Inflammatory macrophage treated with lipopolysaccharide for 4 hours (primary cell): ENCODE data around the gene RCBTB1.
"Not testable (repeated sequence)": the region's sequence is repeated elsewhere in the genome, so short reads cannot be mapped to it uniquely, and the experiment has no call there.

Source experiments
- DNase-seq: peaks from one replicate; pipeline ENCODE4 v3.0.0-alpha.2; 2020

Gene RCBTB1

DNA sequence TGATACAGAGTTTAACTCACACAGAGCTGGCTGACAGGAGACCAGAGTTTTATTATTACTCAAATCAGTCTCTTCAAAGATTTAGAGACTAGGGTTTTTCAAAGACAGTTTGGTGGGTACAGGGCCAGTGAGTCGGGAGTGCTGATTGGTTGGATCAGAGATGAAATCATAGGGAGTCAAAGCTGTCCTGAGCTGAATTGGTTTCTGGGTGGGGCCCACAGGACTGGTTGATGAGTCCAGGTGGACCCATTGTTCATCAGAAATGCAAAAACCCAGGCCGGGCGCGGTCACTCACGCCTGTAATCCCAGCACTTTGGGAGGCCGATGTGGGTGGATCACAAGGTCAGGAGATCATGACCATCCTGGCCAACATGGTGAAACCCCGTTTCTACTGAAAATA, 17.3 kb upstream of the RCBTB1 start:
- not testable (repeated sequence) for DNase-seq

DNA sequence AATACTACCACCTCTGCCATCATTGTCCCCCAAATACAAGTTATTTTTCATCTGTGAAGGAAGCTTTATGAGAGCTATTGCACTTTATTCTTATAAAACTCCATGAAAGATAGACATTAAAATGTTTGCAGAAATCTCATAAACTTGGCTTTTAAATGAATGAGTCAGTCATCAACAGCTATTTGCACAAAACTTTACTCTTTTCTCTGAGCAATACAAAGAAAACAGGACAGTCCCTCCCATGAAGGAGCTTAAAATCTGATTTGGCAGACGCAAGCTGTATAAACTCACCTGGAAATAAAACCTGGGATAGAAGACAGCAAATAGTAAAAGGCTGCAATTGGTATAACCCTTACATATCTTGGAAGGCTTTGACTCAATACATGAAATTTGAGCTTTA, 16.6 kb upstream of the RCBTB1 start:
- DNase-seq = no peak

DNA sequence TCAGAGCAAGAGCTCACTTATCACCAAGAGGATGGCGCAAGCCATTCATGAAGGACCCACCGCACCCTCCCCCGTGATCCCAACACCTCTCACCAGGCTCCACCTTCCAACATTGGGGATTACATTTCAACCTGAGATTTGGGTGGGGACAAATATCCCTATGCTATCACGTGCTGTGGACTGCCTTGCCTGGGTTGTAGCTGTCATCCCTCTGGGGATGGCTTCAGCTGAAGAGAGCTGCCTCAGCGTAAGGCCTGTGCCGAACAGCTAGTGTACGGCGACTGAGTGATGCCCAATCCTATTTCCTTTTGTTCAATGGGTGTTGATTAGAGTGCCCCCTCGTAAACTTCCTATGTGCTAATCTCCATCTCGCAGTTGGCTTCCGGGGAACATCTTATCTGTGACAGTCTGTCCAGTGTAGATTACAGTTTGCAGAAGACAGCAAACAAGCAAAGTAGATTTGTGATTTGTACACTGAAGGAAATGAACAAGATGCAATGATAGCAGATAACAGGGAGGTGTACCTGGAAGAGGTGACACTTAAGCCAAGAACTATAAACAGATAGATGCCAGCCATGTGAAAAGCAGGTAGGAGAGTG, 11.8 kb upstream of the RCBTB1 start:
- no peak for DNase-seq

DNA sequence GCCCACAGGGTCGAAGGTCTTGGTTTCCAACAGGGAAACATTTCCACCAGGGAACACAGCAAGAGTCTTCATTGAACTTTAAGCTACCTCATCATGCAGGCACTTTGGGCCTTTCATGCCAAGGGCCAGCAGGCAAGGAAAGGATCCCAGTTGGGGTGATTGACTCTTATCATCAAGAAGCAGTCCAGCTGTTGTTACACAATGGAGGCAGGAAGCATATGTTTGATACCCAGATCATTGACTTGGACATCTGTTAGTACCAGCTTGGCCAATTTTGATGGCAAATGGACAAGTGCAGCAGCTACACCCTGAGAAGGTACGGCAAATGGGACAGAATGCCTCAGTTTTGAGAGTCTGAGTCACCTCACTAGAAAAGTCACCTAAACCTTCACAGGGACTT, 10.9 kb upstream of the RCBTB1 start:
- DNase-seq = no peak

DNA sequence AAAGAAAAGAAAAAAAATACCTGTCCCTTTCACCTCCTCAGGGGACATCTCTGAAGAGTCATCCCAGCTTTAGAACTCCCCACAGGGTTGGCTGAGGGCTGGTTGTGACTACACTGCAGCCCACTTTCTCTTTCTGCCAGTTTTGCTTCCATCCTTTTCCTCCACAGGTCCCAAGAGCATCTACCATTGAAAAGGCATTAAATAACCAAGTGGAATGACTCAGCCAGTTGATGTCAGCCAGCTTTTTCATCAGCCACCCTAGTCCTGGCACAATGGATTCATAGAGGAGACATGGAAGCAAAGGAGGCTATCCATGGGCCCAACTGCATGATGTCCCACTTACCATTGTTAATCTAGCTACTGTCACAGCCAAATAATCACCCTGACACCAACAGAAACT, 9.2 kb upstream of the RCBTB1 start:
- no peak for DNase-seq

DNA sequence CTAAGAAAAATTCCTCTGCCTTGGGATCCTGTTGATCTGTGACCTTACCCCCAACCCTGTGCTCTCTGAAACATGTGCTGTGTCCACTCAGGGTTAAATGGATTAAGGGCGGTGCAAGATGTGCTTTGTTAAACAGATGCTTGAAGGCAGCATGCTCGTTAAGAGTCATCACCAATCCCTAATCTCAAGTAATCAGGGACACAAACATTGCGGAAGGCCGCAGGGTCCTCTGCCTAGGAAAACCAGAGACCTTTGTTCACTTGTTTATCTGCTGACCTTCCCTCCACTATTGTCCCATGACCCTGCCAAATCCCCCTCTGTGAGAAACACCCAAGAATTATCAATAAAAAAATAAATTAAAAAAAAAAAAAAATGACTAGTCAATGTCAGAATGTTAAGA, 8.5 kb upstream of the RCBTB1 start:
- DNase-seq = not testable (repeated sequence)

DNA sequence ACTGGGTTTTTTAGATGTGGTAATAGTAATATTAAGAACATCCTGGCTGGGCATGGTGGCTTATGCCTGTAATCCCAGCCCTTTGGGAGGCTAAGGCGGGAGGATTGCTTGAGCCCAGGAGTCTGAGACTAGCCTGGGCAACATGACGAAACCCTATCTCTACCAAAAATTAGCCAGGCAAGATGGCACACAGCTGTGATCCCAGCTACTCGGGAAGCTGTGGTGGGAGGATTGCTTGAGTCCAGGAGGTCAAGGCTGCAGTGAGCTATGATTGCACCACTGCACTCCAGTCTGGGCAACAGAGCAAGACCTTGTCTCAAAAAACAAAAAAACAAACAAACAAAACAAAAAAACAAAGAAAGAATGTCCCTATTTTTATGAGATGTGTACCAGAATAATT, 5.4 kb upstream of the RCBTB1 start:
- DNase-seq = not testable (repeated sequence)

DNA sequence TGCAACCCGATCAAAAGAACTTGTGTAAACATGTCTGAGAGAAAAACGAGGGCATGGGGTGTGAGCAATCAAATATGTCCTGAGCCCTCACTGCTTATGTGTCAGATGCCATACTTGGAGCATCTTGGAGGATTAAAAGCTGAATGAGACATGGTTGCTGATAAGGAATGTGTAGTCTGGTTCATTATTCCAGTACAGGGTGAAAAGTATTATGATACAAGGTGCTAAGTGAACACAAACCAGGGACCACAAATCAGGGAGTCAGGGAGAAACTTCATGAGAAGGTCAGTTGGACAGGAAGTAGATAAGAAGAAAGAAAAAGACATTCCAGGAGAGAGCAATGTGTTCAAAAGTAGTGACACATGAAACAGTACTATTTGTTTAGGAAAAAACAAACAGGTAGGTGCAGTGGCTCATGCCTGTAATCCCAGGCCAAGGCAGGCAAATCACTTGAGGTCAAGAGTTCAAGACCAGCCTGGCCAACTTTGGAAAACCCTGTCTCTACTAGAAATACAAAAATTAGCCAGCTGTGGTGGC, 2.0 kb upstream of the RCBTB1 start:
- DNase-seq = no peak

DNA sequence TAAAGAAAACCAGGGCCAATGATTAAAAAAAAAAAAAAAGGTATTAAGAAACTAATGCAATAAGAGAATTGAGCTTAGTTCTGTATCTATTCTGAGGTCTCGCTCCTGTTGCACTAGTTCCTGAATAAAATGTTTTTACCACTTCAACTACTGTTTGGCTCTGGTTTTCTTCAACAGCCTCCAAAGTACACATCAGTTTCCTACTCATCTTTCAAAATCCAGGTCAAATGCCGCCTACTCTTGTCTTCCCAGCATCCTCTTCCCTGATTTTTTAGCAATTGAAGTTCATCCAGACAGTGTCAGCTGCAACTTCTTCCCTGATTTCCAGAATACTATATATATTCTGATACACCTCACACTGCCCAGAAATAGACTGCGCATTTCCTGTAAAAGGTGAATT, 1.4 kb upstream of the RCBTB1 start:
- no peak for DNase-seq

DNA sequence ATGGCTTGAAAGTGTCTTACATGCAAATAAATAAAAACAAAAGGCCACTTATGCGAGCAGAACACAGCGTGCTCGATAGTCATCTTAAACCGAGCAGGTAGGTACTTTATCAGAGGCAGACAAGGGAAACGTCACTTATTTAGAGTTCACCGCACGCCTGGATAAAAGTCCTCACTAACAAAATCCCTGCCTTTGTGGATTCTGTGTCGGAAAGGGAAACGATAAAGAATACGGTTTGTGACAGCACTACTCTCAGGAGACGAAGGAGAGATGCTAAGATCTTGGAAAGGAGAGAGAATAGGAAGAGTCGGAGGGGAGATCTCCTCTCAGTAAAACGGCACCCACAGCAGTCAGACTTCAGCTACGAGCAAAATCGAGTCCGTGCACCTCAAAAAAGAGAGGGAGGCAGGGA, 581 bp downstream of the RCBTB1 start:
- DNase-seq = no peak

DNA sequence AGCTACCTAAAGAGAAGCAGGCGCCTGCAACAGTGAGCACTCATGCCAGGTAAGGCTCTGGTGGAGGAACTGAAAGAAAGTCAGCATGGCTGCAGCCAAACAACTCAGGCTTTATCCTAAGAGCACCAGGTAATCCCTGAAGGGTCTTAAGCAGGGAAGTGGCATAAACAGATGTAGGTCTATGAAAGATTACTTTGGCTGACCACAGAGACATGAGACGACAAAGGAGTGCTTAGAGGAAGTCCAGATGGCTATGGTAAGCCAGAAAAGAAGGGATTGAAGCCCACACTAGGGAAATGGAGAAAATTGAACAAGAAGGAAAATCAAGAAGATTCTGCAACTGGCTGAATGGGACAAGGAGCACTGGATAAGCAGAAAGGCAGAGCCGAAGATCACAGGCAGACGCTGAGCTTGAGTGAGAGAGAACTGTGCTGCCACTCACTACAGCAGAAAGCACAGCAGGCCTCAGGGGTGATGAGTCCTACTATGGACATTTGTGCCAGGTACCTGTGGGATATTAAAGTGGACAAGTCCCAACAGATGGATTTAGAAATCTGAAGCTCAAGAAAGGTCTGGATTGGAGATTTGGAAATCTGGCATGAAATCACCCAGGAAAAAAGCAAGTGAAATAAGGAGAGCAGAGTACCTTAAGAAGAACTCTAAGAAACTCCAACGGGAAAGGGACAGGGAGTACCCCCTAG, 4.2 kb downstream of the RCBTB1 start:
- DNase-seq = no peak

DNA sequence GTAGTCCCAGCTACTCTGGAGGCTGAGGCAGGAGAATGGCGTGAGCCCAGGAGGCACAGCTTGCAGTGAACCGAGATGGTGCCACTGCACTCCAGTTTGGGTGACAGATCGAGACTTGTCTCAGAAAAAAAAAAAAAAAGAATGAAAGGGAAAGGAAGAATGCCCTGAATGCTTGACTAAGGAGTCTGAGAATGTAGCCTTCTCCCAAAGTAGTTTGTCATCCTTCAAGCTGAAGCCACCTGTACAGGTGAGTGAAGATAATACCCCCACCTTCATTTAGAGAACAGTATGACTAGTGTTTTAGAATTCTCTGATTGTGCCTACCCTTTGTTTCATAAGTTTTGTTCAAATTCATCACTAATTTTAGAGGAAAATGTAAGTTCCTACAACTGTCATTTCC, 5.9 kb downstream of the RCBTB1 start:
- no peak for DNase-seq

DNA sequence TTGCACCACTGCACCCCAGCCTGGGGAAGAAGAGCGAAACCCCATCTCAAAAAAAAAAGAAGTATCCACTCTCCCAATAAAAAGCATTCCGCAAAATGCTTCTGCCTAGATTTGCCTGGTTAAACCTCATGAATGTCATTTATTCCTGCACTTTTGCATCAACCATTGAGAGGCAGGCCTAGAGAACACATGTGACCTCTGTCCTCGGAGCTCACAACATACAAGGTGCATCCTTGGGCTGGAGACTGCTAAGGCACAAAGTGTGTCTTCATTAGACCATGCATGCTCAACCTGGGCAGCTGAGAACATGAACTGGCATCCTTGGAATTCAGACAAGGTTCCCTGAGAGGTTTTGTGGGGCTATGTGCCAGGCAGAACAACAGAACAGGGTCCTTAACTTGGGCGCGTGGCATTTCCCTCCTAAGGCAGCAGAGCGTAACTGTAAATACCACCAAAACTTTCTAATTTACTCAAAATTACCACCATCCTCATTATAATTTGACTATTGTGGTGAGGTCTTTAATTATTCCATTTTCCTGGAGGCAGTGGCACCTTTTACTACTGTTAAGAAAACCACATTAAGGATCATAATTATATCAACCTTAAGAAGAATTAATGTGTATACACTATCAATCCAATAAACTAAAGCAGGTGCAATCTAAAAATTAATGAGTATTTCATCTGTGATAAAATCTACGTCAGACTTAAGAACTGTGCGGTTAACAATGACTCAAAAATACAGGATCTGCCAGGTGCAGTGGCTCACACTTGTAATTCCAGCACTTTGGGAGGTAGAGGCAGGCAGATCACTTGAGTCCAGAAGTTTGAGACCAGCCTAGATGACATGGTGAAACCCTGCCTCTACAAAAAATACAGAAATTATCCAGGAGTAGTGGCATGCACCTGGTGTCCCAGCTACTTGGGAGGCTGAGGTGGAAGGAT, 13.8 kb downstream of the RCBTB1 start:
- no peak for DNase-seq

DNA sequence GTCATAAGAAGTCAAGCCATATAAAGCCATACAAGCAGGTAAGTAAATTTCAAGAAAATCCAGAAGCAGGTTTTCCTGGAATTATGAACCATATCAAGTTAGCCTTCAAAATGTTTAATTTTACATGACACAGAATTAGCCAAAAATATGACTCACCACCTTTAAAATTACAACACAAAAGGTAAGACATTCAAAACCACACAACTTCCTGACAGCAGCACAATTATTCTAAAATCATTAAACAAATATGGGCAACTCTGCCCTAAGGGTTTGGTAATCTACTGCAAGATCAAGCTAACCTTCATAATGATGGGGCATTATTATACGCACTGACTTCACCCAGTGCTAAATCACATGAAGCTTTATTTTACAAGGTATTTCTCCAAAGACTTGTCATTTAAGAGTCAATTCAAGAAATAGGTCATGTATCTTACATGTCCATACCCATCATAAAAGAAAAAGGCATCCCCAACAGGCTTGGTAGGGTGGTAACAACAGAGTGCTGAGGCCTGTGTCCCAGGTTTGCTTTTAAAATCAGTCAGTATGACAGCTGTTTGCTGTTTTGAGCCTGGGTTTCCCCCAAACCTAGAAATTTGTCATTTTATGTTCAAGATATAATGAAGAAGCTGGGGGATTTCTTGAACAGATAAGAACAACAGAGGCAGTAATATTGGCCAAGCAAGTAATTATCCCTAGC, 15.2 kb downstream of the RCBTB1 start:
- DNase-seq = no peak

DNA sequence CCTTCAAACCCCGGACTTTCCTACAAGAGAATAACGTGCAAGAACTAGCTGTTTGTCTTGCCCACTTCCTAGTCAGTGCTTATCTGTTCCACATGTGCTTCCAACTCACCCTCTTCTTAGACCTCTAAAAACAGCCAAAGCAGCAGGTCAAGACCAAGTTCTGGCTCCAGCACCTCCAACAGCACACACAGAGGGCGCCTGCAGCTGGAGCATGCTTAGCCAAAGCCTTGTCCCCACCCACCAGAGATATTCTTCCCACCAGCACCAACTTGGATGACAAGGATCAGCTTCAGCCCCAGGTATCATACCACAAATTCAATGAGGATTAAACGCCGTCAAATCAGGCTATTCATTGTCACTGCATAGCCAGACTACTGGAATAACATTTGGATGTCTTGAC, 17.9 kb downstream of the RCBTB1 start:
- DNase-seq = no peak

DNA sequence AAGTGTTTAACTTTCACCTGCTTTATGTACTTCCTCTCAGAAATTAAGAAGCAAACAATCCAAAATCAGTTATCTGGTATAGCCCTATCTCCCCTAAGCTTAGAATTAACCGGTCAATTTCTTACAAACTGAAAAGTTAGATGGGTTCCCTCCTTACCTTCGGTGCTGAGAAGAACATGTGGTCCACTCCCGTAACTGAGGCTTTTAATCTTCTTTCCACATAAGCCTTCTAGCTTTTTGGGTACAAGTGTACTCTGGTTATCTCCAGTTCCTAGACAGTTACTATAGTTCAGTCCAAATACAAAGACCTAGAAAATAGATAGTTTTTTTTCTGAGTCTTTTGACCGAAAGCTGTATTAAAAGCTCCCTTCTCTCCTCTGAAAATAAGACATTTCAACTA, 18.9 kb downstream of the RCBTB1 start:
- no peak for DNase-seq

DNA sequence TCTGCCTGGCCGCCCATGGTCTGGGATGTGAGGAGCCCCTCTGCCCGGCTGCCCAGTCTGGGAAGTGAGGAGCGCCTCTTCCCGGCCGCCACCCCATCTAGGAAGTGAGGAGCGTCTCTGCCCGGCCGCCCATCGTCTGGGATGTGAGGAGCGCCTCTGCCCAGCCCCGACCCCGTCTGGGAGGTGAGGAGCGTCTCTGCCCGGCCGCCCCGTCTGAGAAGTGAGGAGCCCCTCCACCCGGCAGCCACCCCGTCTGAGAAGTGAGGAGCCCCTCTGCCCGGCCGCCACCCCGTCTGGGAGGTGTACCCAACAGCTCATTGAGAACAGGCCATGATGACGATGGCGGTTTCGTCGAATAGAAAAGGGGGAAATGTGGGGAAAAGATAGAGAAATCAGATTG, 19.9 kb downstream of the RCBTB1 start:
- not testable (repeated sequence) for DNase-seq

DNA sequence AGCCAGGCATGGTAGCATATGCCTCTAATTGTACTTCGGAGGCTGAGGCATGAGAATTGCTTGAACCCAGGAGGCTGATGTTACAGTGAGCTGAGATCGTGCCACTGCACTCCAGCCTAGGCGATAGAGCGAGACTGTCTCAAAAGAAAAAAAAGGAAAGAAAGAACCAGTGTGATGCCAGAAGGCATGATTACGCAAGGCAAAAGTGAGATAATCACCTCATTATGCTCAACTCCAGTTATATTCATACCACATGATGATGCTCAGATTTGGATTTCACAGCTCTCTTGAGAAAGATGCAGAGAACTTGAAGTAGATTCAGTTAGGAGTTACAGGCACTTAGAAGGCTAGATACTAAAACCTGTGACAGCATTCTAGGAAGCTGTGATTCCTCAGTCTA, 21.8 kb downstream of the RCBTB1 start:
- peak; percentile 75 for DNase-seq

DNA sequence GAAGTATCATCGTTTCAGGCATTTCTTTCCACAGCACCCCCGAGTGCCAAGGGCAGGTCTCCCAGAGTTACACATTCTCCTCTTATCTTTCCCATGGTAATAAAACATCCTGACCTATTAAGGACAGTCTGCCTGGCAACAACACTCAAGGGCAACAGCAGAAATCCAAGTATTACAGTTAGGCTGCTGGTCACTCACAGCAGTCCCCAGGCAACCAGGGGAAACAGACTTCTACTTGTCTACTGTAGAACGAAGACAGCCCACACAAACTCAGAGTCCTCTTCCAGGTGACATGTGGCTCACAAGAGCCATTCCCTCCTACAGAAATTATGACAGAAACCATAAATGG, 24.3 kb downstream of the RCBTB1 start:
- no peak for DNase-seq

DNA sequence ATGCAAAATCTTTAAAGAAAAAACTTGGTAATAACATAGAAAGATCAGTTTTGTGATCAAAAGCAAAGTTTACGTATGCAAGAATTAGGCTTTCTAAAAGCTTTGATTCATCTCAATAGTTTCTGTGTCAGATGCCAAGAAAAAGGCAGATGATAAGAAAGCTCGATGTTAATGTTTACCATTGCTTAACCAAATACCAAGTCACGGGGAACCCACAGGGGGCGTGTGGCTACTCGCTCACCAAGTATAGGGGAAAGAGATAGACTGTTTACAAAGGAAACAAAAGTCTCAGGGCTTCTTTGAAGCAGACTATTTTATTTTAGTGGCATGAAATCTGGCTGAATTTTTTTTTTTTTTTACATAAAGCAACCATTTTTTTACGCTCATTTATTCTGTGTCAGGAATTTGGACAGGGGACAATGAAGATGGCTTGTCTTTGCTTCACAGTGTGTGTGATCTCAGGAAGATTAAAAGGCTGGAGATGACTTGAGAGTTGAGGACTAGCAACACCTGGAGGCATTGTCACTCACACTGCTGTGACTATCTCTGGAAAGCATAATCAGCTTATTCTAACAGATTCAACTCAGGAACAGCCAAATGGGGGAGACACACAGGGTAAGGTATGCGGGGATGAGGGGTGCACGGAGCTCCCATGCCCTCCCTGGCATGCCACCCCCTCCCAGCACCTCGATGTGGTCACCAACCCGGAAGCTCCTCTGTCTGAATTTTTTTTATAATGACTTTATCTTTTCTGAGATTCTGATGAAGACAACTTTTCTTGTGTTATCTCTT, 24.9 kb downstream of the RCBTB1 start:
- peak; percentile 20 for DNase-seq

DNA sequence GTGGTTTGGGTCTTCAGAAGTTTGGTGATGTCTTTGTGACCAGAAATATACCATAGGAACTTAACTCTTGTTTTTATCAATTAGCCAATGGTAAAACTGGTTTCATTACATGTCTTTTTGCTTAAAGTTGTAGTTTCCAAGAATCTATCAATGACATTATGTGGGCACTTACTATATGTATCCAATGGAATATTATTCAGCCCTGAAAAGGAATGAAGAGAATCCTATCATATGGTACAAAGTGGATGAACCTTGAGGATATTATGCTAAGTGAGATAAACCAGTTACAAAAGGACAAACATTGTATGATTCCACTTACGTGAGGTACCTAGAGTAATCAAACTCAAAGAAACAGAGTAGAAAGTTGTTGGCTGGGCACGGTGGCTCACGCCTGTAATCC, 26.4 kb downstream of the RCBTB1 start:
- no peak for DNase-seq

DNA sequence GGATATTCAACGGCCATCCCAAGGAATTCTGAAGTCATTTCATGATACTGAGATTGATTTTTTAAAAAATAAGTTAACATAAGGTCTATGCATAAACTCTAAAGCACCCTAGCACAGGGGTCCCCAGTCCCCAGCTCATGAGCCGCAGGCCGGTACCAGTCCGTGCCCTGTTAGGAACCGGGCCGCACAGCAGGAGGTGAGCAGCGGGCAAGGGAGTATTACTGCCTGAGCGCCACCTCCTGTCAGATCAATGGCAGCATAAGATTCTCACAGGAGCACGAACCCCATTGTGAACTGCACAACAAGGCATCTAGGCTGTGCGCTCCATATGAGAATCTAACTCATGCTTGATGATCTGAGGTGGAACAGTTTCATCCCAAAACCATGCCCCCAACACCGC, 31.0 kb downstream of the RCBTB1 start:
- DNase-seq = no peak
